Osteoblast (primary cell): ENCODE results near the gene NLGN1. TPM values are rescaled to one million over a fixed set of nuclear protein-coding genes. Genes with fewer than 3 reads are reported as not detected.

Source experiments
- DNase-seq: peaks from one replicate; pipeline ENCODE4 v3.0.0; 2011; ENCODE audit warnings: low spot score, mixed read lengths; ENCODE audit not compliant: insufficient read length; ENCODE audit errors: missing footprints
- H2AFZ ChIP-seq: 2 replicates; pipeline ENCODE4 v1.6.0; 2011; ENCODE audit warnings: mild to moderate bottlenecking, low read length
- H3K27ac ChIP-seq: 2 replicates; pipeline ENCODE4 v1.5.1; 2011; ENCODE audit warnings: mild to moderate bottlenecking, low read depth, low read length, moderate library complexity
- H3K27me3 ChIP-seq: 2 replicates; pipeline ENCODE4 v1.6.0; 2012; ENCODE audit warnings: mild to moderate bottlenecking, control low read depth, inconsistent platforms, low read length, moderate library complexity; ENCODE audit not compliant: insufficient read depth
- H3K36me3 ChIP-seq: 2 replicates; pipeline ENCODE4 v1.5.1; 2011; ENCODE audit warnings: mild to moderate bottlenecking, low read length, control low read depth, moderate library complexity; ENCODE audit not compliant: insufficient read depth
- H3K4me1 ChIP-seq: 2 replicates; pipeline ENCODE4 v1.5.1; 2011; ENCODE audit warnings: mild to moderate bottlenecking, low read length, control low read depth, moderate library complexity; ENCODE audit not compliant: insufficient read depth
- H3K4me2 ChIP-seq: 2 replicates; pipeline ENCODE4 v1.6.0; 2011; ENCODE audit warnings: mild to moderate bottlenecking, low read length; ENCODE audit not compliant: insufficient read depth
- H3K4me3 ChIP-seq: fragments of 200-600 bp; sonication (generic); 3 replicates; pipeline ENCODE4 v1.5.1; 2012; ENCODE audit warnings: mild to moderate bottlenecking, low read length, inconsistent platforms; ENCODE audit not compliant: insufficient read depth
- H3K79me2 ChIP-seq: 2 replicates; pipeline ENCODE4 v1.6.0; 2012; ENCODE audit warnings: mild to moderate bottlenecking, low read length, control low read depth, inconsistent platforms; ENCODE audit not compliant: insufficient read depth
- H3K9me3 ChIP-seq: 2 replicates; pipeline ENCODE4 v1.5.1; 2011; ENCODE audit warnings: low read depth, low read length, control low read depth
- H4K20me1 ChIP-seq: 2 replicates; pipeline ENCODE4 v1.6.0; 2012; ENCODE audit warnings: mild to moderate bottlenecking, low read length, control low read depth; ENCODE audit not compliant: insufficient read depth
- CTCF ChIP-seq: IDR thresholded peaks from 2 replicates; pipeline ENCODE4 v1.5.1; 2011; ENCODE audit warnings: mild to moderate bottlenecking, low read depth, low read length, moderate library complexity; ENCODE audit errors: extremely low read depth
- total RNA-seq: library from RNA; depleted of rRNA; stranded (reverse); fragments of >200 nt; gene quantifications from 2 replicates; pipeline ENCODE4 v1.2.3, GENCODE V29; 2012

The NLGN1 gene
- total RNA-seq, 1 donor = 9.0 TPM

- Histone ChIP-seq H3K9me3 (no peaks in the 10 kb centered on the region), H3K4me2 (no peak overlapping the region), H4K20me1 (no peaks in the 10 kb centered on the region), H3K4me3 (no peak overlapping the region), H3K4me1 (no peaks in the 10 kb centered on the region), H2AFZ (no peak overlapping the region), H3K27ac (no peak overlapping the region), H3K79me2 (no peaks in the 10 kb centered on the region), H3K27me3 (no peaks in the 10 kb centered on the region), H3K36me3 (no peaks in the 10 kb centered on the region)
- no peak for TF ChIP-seq CTCF
- DNase-seq = no peak
Observed at GRCh38 chr3:173618148-173618547, 220.6 kb downstream of the NLGN1 start.

GRCh38 chr3:173618703-173619102 is 221.2 kb downstream of the NLGN1 start:
- no peak for TF ChIP-seq CTCF
- no peaks in the 10 kb centered on the region for H3K27me3 ChIP-seq
- H3K4me2 ChIP-seq = no peak overlapping the region
- H3K27ac ChIP-seq = no peak overlapping the region
- H4K20me1 ChIP-seq = no peaks in the 10 kb centered on the region
- DNase-seq = no peak
- no peaks in the 10 kb centered on the region for H3K79me2 ChIP-seq
- no peak overlapping the region for H2AFZ ChIP-seq
- no peaks in the 10 kb centered on the region for H3K9me3 ChIP-seq
- no peaks in the 10 kb centered on the region for H3K36me3 ChIP-seq
- H3K4me1 ChIP-seq = no peaks in the 10 kb centered on the region
- no peak overlapping the region for H3K4me3 ChIP-seq

GRCh38 chr3:173622166-173622565 is 224.6 kb downstream of the NLGN1 start:
- Histone ChIP-seq H3K4me2 (no peak overlapping the region), H4K20me1 (no peaks in the 10 kb centered on the region), H3K79me2 (no peaks in the 10 kb centered on the region), H2AFZ (no peak overlapping the region), H3K27me3 (no peaks in the 10 kb centered on the region), H3K27ac (no peak overlapping the region), H3K4me1 (no peaks in the 10 kb centered on the region), H3K9me3 (no peaks in the 10 kb centered on the region), H3K36me3 (no peaks in the 10 kb centered on the region), H3K4me3 (no peak overlapping the region)
- no peak for DNase-seq
- TF ChIP-seq CTCF = no peak

GRCh38 chr3:173624086-173624485 is 226.5 kb downstream of the NLGN1 start:
- Histone ChIP-seq H3K4me3 (no peak overlapping the region), H4K20me1 (no peaks in the 10 kb centered on the region), H3K4me1 (no peaks in the 10 kb centered on the region), H3K36me3 (no peaks in the 10 kb centered on the region), H2AFZ (no peak overlapping the region), H3K79me2 (no peaks in the 10 kb centered on the region), H3K27me3 (no peaks in the 10 kb centered on the region), H3K4me2 (no peak overlapping the region), H3K9me3 (no peaks in the 10 kb centered on the region), H3K27ac (no peak overlapping the region)
- TF ChIP-seq CTCF = no peak
- DNase-seq = no peak
